Measurements from ENCODE around the gene P3H1.

P3H1 gene

DNA sequence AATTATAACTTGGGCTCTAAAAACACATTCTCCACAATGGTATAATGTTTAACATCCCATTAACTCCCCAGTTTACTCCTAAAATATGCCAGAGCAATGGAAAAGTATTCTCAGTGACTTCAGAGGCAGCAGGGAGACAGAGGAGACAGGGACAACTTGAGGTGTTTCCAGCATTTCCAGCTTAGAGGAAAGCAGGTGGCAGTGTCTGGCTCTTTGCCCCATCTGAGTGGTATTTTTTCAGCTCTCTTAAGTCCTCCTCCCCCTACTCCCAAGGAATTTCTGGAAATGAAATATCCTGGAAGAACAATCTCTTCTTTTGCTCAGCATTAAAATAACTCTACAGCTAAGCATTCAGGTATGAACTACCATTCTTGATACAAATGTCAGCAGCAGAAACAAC lies 39.3 kb upstream of the P3H1 start:
- TF ChIP-seq, protein P1, sequence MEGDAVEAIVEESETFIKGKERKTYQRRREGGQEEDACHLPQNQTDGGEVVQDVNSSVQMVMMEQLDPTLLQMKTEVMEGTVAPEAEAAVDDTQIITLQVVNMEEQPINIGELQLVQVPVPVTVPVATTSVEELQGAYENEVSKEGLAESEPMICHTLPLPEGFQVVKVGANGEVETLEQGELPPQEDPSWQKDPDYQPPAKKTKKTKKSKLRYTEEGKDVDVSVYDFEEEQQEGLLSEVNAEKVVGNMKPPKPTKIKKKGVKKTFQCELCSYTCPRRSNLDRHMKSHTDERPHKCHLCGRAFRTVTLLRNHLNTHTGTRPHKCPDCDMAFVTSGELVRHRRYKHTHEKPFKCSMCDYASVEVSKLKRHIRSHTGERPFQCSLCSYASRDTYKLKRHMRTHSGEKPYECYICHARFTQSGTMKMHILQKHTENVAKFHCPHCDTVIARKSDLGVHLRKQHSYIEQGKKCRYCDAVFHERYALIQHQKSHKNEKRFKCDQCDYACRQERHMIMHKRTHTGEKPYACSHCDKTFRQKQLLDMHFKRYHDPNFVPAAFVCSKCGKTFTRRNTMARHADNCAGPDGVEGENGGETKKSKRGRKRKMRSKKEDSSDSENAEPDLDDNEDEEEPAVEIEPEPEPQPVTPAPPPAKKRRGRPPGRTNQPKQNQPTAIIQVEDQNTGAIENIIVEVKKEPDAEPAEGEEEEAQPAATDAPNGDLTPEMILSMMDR (IDR thresholded peaks at IDR 0.05; ENCODE audit: poor library complexity, severe bottlenecking) = no peak
- Histone ChIP-seq H3K4me3 (ENCODE audit: severe bottlenecking) (no peak overlapping the region), H3K27ac (ENCODE audit: poor library complexity, severe bottlenecking) (no peak overlapping the region), H3K36me3 (ENCODE audit: low read depth) (no peaks in the 10 kb centered on the region), H3K9me3 (ENCODE audit: severe bottlenecking) (no peaks in the 10 kb centered on the region), H3K27me3 (ENCODE audit: insufficient read depth, poor library complexity, severe bottlenecking) (no peaks in the 10 kb centered on the region), H3K4me1 (ENCODE audit: insufficient read depth, poor library complexity, severe bottlenecking) (no peaks in the 10 kb centered on the region)
- DNase-seq (ENCODE audit: low spot score) = no peak
- no peak for ATAC-seq (ENCODE audit: low read depth)

DNA sequence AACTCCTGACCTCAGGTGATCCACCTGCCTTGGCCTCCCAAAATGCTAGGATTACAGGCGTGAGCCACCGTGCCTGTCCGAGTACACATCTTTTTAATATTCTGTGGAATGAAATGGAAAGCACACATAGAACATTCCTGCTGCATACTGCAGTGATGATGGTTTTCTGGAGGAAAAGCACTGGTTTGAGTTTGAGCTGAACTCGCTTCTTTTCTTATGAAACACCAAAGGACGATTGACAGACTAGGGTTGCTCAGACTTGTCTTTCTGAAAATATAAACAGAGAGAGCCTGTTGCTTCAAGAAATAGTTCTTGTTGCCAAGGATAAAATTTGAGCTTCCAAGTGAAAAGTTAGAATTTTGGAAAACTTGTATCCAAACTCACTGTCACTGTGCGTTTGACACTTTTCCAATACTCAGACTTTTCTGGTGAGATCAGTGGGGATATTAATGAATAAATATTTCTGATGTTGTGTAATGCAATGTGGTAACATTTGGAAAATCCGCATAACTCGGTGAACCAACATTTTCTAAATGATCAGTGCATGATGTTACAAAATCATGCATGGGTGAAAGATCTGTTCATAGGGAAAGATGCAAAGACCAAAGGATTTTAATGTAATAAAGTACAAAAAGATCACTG lies 35.1 kb upstream of the P3H1 start:
- no peaks in the 10 kb centered on the region for H3K36me3 ChIP-seq (ENCODE audit: low read depth)
- ATAC-seq (ENCODE audit: low read depth) (no peak), DNase-seq (ENCODE audit: low spot score) (no peak)
- H3K27ac ChIP-seq (ENCODE audit: poor library complexity, severe bottlenecking) = no peak overlapping the region
- no peaks in the 10 kb centered on the region for H3K9me3 ChIP-seq (ENCODE audit: severe bottlenecking)
- TF ChIP-seq, protein P1 (IDR thresholded peaks at IDR 0.05; ENCODE audit: poor library complexity, severe bottlenecking) = no peak
- no peaks in the 10 kb centered on the region for H3K27me3 ChIP-seq (ENCODE audit: insufficient read depth, poor library complexity, severe bottlenecking)
- no peaks in the 10 kb centered on the region for H3K4me1 ChIP-seq (ENCODE audit: insufficient read depth, poor library complexity, severe bottlenecking)
- no peak overlapping the region for H3K4me3 ChIP-seq (ENCODE audit: severe bottlenecking)

DNA sequence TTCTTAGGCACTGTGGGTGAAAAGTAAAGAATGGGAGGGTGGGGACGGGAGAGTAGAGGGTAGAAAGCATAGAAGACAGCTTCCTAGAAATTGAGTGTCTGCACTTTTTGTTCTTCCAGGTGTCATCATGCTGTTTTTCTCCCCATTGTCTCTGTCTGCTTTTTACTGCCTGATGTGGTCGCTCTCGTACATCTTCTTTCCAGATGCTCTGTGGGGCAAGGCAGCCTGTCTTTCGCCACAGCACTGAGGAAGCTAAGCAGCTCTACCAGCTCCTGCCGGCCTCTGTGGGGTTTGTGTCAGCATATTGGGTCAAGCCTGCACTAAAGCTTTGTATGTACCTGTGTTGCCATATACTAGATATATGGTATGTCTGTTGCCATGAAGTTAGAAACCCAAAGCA lies 31.2 kb upstream of the P3H1 start:
- Histone ChIP-seq H3K4me1 (ENCODE audit: insufficient read depth, poor library complexity, severe bottlenecking) (no peaks in the 10 kb centered on the region), H3K27ac (ENCODE audit: poor library complexity, severe bottlenecking) (no peak overlapping the region), H3K9me3 (ENCODE audit: severe bottlenecking) (no peaks in the 10 kb centered on the region), H3K27me3 (ENCODE audit: insufficient read depth, poor library complexity, severe bottlenecking) (no peaks in the 10 kb centered on the region), H3K36me3 (ENCODE audit: low read depth) (no peaks in the 10 kb centered on the region), H3K4me3 (ENCODE audit: severe bottlenecking) (no peak overlapping the region)
- ATAC-seq (ENCODE audit: low read depth) (no peak), DNase-seq (ENCODE audit: low spot score) (no peak)
- TF ChIP-seq, protein P1 (IDR thresholded peaks at IDR 0.05; ENCODE audit: poor library complexity, severe bottlenecking) = no peak

DNA sequence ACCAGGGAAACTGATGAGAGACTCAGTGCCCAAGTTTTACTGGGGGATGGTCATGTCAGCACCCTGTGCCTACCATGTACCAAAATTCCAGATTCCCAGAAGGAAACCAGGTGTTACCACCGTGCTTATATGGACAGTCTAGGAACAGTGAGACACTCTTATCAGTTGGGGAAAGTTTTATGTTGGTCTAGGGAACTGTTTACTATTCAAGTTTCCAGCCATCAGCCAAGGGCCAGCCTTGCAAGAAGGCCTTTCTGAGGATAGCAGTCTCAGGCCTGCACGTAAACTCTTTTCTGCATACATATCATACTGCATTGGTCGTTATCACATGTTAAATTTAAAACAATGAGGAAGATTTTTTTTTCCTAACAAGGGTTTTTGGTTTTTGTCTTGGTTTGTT lies 30.6 kb upstream of the P3H1 start:
- Histone ChIP-seq H3K36me3 (ENCODE audit: low read depth) (no peaks in the 10 kb centered on the region), H3K27me3 (ENCODE audit: insufficient read depth, poor library complexity, severe bottlenecking) (no peaks in the 10 kb centered on the region), H3K4me3 (ENCODE audit: severe bottlenecking) (no peak overlapping the region), H3K4me1 (ENCODE audit: insufficient read depth, poor library complexity, severe bottlenecking) (no peaks in the 10 kb centered on the region), H3K9me3 (ENCODE audit: severe bottlenecking) (no peaks in the 10 kb centered on the region), H3K27ac (ENCODE audit: poor library complexity, severe bottlenecking) (no peak overlapping the region)
- TF ChIP-seq, protein P1 (IDR thresholded peaks at IDR 0.05; ENCODE audit: poor library complexity, severe bottlenecking) = no peak
- ATAC-seq (ENCODE audit: low read depth) (no peak), DNase-seq (ENCODE audit: low spot score) (no peak)

DNA sequence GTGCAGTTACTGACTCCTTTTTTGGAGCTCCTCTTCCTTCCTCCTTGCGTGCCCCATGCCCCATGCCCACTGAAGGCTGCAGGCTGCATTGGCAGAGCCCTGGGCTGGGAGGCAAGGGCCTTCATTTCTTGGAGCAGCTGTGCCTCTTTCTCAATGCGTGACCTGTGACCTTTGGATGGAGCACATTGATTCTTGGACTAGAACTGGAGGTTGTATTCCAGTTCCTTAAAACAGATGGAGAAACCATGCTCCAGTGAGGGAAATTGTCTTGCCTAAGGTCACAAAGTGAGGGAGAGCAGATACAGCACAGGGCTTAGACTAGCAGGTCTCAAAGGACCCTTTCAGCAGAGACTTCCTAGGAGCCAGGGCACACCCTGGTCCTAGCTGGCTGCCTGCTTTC lies 27.0 kb upstream of the P3H1 start:
- H3K4me1 ChIP-seq (ENCODE audit: insufficient read depth, poor library complexity, severe bottlenecking) = no peaks in the 10 kb centered on the region
- TF ChIP-seq, protein P1 (IDR thresholded peaks at IDR 0.05; ENCODE audit: poor library complexity, severe bottlenecking) = no peak
- H3K27me3 ChIP-seq (ENCODE audit: insufficient read depth, poor library complexity, severe bottlenecking) = no peaks in the 10 kb centered on the region
- no peaks in the 10 kb centered on the region for H3K36me3 ChIP-seq (ENCODE audit: low read depth)
- no peak overlapping the region for H3K4me3 ChIP-seq (ENCODE audit: severe bottlenecking)
- no peak for ATAC-seq (ENCODE audit: low read depth)
- no peaks in the 10 kb centered on the region for H3K9me3 ChIP-seq (ENCODE audit: severe bottlenecking)
- H3K27ac ChIP-seq (ENCODE audit: poor library complexity, severe bottlenecking) = no peak overlapping the region
- DNase-seq (ENCODE audit: low spot score) = no peak
